Mesenteric fat pad (tissue), 1 donor: ENCODE data around the gene ANKRD16. TPM values are rescaled to one million over a fixed set of nuclear protein-coding genes. Genes with fewer than 3 reads are reported as not detected.
"Not testable (repeated sequence)": the region's sequence is repeated elsewhere in the genome, so short reads cannot be mapped to it uniquely, and the experiment has no call there.

Experiments used
- DNase-seq: peaks from one replicate; pipeline ENCODE4 v3.0.0-alpha.2; 2020; ENCODE audit warnings: low spot score
- long read RNA-seq: library from polyadenylated mRNA; unstranded; transcript quantifications from one replicate; pipeline ENCODE4 v2.0.0, GENCODE V29; 2020
- total RNA-seq: library from RNA; stranded (reverse); fragmentation: NEBNext Ultra II Directional; extraction: Animal tissue kit (Norgen Biotek cat#: 25700); gene quantifications from one replicate; pipeline ENCODE4 v1.2.1, GENCODE V29; 2021
- donor health status: DM: yes; HTN: yes; CAD: no.

Gene ANKRD16
- total RNA-seq = 4.8 TPM
- long read RNA-seq, partial matches to known transcripts = 0 of 1 reads
- long read RNA-seq, other reads (novel, unspliced or antisense) = 1 of 1 reads

DNA sequence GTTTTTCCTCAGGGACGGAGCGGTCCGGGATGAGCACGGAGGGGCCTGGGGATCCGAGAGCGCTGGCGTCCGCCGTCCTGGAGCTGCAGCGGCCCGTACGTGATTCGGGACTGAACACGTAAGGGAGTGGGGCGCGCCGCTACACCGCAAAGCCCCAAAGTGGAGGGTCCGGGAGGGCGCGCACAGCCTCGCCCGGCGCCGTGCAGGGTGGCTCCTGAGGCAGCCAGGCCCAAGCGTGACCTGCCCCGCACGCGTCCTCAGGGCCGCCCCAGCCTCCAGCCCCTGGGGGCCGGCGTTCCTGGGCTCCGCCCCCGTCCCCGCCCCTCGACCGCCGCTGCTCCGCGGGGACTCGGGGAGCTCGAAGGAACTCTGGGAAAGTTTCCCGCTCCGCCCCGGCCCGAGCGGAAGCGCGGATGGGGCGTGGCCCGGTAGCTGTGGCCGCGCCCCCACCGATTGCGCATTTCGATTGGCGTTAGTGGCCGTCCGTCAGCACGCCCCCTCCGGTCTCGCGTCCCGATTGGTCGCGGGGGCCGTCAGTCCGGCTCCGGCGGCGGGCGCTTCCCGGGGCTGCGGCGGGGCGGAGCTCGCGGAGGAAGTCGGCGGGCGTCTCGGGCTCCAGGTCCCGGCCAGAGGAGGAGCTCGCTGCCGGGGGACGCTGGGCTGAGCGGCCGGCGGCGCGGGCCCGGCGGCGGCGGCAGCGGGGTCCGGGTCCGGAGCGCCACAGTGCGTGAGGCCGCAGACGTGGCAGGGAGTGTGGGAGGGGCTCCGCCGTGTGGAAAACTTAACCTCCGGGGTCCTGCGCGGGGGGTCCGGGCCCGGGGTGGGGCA lies at the start of gene ANKRD16, which contains the start of gene FBH1:
ANKRD16 (minus strand) TSS at position 270 of the 828 bp plus-strand sequence. CDS start 539 bp downstream, outside the sequence.
FBH1 (plus strand) TSS at position 620 of the 828 bp plus-strand sequence; CDS start at position 723, 103 bp downstream.
- DNase-seq = peak; percentile 100

DNA sequence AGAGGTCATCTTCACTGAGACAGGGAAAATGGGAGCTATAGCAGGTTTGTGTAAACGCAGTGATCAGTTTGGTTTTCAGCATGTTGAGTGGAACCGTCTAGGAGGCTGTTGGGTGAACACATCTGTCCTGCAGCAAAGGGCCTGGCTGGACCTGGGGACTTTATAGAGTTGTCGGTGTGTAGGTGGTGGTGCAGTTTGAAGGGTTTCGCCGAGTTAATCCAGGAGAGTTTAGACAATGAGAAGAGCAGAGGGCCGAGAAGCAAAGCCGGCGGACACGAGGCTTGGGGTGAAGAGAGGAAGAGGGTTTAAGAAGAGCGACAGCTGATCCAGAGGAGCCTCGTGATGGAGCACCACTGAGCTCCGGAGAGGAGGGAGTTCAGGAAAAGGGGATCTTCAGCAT lies 48.6 kb upstream of the ANKRD16 start:
- no peak for DNase-seq

GRCh38 chr10:5937016-5937415 lies 47.3 kb upstream of the ANKRD16 start:
- no peak for DNase-seq

DNA sequence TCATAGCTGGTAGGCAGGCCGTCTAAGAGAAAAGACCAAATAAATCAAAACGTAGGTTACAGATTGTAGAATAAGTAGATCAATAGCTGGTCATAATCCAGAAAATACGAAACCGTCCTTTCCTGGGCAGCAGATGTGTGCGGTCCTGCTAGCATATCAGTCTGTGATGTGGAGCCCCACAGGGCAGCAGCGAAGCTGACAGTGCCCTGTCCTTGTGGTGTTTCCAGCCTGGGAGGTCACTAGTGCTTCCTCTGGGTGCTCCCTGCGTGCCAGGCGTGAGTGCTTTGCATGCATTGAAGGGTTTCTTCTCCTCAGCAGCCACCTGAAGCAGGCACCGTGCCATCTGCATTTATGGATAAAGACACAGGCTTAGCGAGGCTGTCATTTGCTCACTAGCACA lies 45.9 kb upstream of the ANKRD16 start:
- DNase-seq = no peak

DNA sequence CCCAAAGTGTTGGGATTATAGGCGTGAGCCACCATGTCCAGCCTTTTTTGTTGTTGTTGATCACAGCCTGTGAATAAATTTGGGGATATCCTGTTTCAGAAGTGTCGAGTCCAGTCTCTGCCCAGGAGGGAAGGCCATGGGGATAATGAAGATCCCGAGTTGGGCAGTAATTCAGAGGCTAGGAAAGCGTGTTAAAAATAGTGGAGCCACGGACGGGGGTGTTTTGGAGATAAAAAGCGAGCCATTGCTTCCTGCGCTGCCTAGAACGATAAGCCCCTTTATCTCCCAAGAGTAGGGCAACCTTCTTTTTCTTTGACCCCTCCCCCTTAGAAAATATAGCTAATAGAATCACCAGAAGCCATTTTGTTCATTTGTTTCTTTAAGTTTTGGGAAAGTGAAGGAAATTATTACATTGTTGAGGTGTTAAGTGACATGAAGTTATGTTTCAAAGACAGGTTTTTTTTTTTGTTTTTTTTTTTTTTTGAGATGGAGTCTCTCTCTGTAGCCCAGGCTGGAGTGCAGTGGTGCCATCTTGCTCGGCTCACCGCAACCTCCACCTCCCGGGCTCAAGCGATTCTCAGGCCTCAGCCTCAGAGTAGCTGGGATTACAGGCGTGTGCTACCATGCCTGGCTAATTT lies 44.3 kb upstream of the ANKRD16 start:
- no peak for DNase-seq

DNA sequence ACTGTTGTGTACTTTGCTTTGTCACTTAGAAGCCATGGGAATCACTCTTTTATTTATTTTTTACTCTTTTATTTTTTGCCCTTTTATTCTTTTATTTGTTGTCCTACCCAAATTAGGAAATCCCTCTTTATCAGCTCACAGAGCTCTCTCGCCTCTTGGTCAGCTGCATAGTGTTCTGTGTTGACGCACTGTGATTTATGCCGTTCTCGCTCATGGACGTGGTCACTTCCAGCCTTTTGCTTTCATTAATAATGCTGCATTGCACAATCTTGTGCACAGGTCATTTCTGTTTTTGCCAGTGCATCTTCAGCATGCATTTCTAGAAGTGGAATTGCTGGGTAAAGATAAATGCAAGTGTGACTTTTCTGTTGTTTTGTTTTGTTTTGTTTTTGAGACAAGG lies 42.7 kb upstream of the ANKRD16 start:
- no peak for DNase-seq

GRCh38 chr10:5930272-5930671 lies 40.6 kb upstream of the ANKRD16 start:
- no peak for DNase-seq

DNA sequence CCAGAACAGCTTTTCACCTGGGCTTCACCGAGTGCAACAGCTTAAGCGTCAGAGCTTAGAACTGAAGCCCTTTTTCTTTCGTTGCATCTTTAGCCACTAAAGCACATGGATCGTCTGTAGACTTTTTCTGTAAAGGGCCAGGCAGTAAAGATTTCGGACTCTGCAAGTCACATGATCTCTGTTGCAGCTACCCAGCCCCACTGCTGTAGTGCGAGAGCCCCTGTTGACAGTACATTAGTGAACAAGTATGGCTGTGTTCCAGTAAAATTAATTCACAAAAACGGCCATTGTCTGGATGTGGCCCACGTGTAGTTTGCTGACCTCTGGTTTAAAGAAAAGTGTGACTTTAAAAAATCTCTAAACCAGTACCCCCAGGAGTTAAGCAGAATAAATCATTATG lies 39.7 kb upstream of the ANKRD16 start:
- DNase-seq = no peak

DNA sequence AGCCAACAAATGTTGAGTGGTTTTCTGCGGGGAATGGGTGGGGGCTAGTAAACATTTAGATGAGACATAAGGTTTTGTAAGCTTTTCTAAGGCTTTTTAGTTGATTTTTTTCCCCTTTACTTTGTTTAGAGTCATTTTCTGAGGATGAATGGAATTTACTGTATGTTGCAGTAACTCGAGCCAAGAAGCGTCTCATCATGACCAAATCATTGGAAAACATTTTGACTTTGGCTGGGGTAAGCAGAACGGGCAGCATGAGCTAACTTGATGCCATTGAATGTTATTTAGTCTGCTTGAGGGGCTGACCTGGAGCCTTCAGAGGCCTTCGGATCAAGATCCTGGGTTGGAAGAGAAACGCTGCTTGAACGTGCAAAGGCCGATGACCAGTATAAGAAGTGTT lies 37.6 kb upstream of the ANKRD16 start:
- no peak for DNase-seq

GRCh38 chr10:5924889-5925288 lies 35.2 kb upstream of the ANKRD16 start:
- no peak for DNase-seq

- DNase-seq = no peak
These were observed 32.1 kb upstream of the ANKRD16 start for GRCh38 chr10:5921746-5922145.

GRCh38 chr10:5919568-5919967 lies 29.9 kb upstream of the ANKRD16 start:
- DNase-seq = no peak

- no peak for DNase-seq
These were observed 29.1 kb upstream of the ANKRD16 start for GRCh38 chr10:5918763-5919162.

GRCh38 chr10:5917305-5917704 lies 27.6 kb upstream of the ANKRD16 start:
- DNase-seq = no peak

DNA sequence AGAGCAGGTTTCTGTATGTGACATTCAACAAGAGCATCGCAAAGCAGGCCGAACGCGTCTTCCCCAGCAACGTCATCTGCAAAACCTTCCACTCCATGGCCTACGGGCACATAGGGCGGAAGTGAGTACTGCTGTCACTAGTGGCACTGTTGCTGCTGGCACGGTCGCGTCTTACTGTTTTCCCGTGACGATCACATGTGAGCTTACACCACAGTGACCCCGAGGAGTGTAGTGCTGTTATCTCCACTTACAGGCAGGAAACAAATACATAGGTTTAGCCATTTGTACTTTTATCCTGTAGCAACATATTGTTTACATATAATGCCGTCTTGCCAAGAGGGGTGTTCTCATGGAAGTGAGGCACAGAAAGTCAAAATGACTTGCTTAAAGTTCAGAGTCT lies 25.8 kb upstream of the ANKRD16 start:
- DNase-seq = no peak

DNA sequence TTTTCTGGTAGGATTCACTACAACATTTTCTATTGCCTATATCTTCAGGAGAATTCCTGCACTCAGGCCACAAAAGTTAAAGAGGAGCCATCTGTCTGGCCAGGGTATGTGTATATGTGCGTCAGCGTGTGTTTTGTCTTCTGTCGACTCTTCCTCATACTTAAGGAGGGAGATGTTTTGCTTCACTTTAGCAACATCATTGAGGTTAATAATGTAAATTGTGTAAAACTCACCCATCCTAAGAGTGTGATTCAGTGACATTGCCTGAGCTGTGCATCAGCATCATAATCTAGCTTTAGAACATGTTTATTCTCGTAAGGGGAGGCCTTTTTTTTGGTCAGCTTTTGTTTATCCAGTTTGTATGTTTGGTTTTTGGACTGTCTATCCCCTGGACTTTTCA lies 24.0 kb upstream of the ANKRD16 start:
- no peak for DNase-seq

DNA sequence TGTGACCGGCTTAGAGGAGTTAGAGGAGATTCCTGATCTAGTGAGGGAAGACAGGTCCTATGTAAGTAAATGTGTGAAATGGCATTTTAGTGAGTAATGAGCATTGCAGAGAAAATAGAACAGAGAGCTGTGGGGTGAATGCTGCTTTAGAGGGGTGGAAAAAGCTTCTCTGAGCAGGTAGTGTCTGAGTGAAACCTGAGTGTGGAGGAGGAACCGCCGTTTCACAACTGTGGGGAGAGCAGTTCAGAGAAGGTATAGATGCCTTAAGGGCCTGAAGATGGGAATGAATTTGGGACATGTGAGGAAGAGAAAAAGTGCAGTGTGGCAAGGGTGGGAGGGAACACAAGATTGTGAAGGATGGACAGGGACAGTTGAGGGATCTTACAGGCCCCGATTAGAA lies 22.0 kb upstream of the ANKRD16 start:
- DNase-seq = no peak

- no peak for DNase-seq
These were observed 20.8 kb upstream of the ANKRD16 start for GRCh38 chr10:5910323-5911100.

- DNase-seq = not testable (repeated sequence)
These were observed 19.0 kb upstream of the ANKRD16 start for GRCh38 chr10:5908676-5909075.

DNA sequence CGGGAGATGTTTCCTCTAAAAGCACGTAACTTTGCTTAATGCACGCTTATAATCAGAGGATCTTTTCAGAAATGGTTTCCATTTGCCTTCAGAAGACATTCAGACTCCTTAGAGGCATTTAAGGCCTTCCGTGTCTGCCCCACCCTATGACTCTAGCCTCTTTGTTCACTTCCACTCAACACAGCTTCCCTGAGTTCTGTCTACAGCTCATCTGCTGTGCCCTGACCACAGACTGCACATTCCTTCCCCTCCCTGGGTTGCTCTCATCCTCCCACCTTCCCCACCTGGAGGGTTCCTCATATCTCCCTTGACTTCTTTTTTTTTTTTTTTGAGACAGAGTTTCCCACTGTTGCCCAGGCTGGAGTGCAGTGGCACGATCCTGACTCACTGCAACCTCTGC lies 17.0 kb upstream of the ANKRD16 start:
- no peak for DNase-seq

DNA sequence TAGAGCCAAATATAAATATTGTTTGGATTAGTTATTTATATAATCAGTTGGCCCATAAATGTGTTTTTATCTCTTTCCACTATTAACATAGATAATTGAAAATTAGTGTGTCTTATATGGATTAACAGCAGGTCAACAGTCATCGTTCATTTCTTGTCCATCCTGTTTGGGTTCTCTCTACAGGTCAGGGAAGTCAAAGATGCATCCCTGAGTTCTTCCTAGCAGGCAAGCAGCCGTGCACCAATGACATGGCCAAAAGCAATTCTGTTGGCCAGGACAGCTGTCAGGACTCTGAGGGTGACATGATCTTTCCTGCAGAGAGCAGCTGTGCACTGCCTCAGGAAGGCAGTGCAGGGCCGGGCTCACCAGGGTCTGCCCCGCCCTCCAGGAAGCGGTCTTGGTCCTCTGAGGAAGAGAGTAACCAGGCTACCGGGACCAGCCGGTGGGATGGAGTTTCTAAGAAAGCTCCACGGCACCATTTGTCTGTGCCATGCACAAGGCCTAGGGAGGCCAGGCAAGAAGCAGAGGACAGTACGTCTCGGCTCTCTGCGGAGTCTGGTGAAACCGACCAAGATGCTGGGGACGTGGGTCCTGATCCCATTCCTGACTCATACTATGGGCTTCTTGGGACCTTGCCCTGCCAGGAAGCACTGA lies 16.3 kb upstream of the ANKRD16 start:
- DNase-seq = no peak
